GM11168 (cell line): ENCODE results near the gene LARP6.
"Not testable (repeated sequence)": the region's sequence is repeated elsewhere in the genome, so short reads cannot be mapped to it uniquely, and the experiment has no call there.

Experiments
- in situ Hi-C: fragments of 300-500 bp; cut with MboI; formaldehyde crosslinking; loops from one replicate; pipeline ENCODE4 v1.12.0; 2022; ENCODE audit warnings: low sequenced_read_pairs; ENCODE audit not compliant: unreplicated experiment

The LARP6 gene

DNA sequence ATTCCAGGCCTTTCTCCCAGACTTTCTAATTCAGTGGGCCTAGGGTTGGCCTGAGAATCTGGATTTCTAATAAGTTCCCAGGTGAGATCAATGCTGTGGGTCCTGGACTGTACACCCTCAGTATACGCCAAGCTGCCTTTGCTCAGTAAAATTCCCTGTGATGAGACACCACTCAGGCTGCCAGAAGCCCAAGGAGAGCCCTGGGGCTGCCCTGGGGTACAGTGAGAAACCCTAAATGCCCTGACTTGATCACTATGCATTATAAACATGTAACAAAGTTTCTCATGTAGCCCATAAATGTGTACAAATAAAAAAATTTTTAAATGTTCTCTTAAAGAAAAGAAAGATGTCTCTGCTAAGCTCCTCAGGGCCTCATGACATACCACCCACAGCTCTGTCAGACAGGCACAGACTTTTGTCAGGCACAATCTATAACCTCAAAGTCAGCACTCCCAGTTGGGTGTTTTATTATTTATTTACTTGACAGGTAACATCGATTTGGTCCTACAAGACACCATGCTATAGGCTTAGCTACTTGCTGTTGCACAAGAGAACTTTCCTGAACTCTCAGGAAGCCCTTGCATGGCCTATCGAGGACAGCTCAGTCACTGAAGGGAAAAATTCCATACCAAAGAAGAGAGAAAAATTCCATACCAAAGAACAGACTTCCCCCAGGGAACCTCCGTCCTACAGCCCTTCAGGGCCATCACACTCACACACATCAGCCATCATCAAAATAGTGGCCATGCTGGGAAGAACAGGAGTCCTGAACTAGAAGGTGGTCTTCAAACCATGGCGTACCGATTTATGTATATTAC lies 22.7 kb downstream of the LARP6 start:
- in situ Hi-C loops = no loop called here

DNA sequence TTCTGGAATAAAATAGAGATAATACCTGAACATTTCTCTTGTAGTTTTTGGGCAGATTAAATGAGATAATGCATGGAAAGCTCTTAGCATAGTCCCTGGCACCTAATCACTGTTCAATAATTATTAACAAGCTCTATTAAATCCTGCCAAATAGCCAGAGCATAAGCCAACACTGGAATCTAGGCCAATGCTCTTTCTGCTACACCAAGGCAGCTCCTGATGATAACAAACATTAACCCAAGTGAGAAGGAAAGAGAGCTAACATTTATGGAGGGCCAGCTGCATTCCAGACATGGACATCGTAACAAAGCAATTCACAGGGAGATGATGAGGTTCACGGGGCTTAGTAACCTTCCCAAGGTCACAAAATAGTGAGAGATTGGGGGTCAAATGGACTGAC lies 23.3 kb downstream of the LARP6 start:
- in situ Hi-C loops = no loop called here

- in situ Hi-C loops = no loop called here
Measured at GRCh38 chr15:70829371-70830166, 24.4 kb downstream of the LARP6 start.

DNA sequence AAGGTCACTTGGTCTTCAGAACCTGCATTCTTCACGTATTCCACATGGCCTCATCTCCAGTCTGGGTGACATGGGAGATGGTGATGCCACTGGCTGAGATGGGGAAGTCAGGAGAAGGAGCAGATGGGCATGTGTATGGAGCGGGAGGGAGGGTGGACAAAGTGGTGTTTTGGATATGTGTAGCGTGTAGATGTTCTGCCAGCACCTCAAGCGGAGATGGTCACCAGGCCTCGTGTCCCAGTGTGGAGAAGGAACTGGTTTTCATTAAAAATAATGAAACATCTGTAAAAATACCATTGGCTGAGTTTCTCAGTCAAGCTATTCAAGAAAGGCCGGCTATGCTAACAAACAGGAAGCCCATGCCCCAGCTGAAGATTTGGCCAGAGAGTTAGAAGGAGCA lies 26.2 kb downstream of the LARP6 start:
- in situ Hi-C loops = no loop called here

GRCh38 chr15:70826634-70827033 lies 27.3 kb downstream of the LARP6 start:
- in situ Hi-C loops = no loop called here

DNA sequence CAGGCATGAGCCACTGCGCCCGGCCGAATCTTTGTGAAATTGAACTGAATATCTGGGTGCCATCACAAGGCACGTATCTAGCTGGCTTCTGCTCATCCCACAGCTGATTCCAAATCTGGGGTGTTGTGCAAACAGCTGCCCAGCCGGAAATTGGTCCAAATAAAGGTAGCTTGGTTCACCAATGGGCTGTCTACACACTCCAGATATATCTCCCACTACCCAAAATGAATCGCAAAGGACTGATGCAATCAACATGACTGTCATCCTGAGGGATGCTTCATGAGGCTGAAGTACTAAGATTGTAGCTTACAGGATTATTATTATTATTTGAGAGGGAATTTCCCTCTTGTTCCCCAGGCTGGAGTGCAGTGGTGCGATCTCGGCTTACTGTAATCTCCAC lies 28.1 kb downstream of the LARP6 start:
- in situ Hi-C loops = no loop called here

GRCh38 chr15:70823196-70823595 lies 30.8 kb downstream of the LARP6 start:
- in situ Hi-C loops = no loop called here

- in situ Hi-C loops = no loop called here
Measured at GRCh38 chr15:70820214-70820613, 33.7 kb downstream of the LARP6 start.

GRCh38 chr15:70818580-70818979 lies 35.4 kb downstream of the LARP6 start:
- in situ Hi-C loops = no loop called here

- in situ Hi-C loops = no loop called here
Measured at GRCh38 chr15:70817266-70817665, 36.7 kb downstream of the LARP6 start.

DNA sequence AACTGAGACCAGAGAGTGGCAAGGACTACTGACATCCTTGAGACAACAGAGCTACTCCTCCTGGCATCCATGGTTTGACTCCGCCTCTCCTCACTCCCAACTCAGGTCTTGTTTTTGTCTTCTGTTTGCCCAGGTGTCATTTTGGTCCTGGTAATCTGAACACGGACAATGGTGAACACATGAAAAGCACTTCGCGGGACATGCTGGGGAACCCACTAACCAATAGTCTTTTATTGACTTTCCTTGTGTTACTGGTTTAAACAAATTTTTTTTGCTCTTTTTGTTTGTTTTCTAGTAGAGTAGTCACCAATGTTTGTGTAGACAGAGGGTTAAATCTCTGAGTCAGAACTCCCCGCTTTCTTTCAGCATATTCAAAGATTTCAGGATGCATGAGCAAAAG lies 38.4 kb downstream of the LARP6 start:
- in situ Hi-C loops = no loop called here

GRCh38 chr15:70815011-70815410 lies 38.9 kb downstream of the LARP6 start:
- in situ Hi-C loops = not testable (repeated sequence)

- in situ Hi-C loops = no loop called here
Measured at GRCh38 chr15:70812827-70813364, 41.1 kb downstream of the LARP6 start.

DNA sequence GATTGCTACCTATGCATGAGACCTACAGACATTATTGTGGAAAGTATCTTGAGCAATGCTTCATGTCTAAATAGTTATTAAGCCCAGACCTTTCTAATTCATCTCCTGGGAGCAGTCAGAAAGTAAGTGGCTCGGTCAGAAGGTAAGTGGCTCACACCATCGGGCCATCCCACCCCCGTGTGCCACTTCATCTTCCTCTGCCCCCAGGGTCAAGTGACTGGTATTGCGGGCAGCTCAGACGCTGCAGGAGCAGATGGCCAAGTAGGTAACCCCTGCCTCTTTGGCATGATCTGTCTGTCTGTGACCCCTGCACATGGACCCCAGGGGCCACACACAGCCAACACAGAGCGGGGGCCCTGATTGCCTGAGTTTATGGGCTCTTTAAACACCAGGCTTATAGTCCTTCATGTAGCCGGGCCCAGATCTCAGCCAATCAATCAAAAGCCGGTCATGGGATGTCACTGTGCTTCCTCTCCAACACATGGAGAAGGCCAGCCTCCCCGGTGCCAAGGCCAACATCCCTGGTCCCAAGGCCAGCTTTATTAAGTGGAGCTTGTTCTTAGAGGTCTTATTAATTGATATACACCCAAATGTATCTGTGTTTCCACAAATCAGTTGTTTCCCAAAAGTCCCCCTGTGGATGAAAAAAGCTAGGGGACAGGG lies 42.9 kb downstream of the LARP6 start:
- in situ Hi-C loops = no loop called here

DNA sequence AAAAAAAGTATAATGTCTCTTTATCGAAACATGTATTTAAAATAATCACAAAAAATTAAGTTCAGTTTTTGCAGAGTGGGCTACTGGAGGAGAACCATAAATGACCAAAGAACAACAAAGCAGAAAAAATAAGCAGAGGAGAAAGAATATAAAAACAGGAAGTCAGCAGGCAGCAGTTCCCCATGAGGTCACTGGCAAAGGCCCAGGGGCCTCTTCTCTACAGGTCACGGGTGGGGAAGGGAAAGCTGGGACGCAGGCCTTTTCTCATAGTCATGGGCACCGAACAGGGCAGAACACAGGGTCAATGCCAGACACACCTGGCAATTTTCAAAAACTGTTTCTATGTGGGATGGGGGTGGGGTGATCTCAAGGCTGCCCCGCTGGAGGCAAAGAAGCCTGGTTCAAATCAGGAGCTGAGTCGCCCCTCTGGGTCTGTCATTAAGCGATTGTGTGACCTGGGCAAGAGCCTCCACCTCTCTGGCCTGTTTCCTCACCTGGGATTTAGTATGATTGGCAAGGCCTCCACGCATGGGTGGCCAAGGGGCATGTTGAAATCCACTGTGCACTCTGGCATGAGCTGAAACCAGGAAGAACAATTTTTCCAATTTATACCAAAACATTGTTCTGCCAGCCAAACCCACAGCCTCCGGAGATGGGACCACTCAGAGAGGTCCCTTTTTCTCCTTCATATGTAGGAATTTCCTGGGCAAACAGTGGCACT lies 46.8 kb downstream of the LARP6 start:
- in situ Hi-C loops = no loop called here

GRCh38 chr15:70804388-70804787 lies 49.6 kb downstream of the LARP6 start:
- in situ Hi-C loops = not testable (repeated sequence)

GRCh38 chr15:70802629-70803028 lies 51.3 kb downstream of the LARP6 start:
- in situ Hi-C loops = no loop called here

DNA sequence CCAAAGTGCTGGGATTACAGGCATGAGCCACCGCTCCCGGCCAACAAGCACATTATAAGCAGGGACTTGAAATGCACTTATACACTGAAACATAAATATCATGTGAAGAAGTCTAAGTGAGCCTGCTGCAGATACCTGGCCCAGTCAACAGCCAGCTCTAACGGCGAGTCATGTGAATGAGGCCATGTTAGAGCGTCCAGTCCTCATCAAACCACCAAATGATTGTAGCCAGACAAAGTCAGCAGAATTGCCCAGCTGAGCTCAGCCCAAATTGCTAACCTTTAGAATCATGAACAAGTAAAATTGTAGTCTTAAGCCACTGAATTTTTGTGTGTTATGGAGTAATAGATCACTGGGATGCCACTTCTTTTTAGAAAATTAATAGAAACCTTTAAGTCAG lies 52.8 kb downstream of the LARP6 start:
- in situ Hi-C loops = no loop called here

GRCh38 chr15:70799667-70800450 lies 54.1 kb downstream of the LARP6 start:
- in situ Hi-C loops = no loop called here
